GM11168 (cell line): ENCODE data around the gene OR2AJ1.

ENCODE experiments used
- in situ Hi-C: fragments of 300-500 bp; cut with MboI; formaldehyde crosslinking; loops from one replicate; pipeline ENCODE4 v1.12.0; 2022; ENCODE audit warnings: low sequenced_read_pairs; ENCODE audit not compliant: unreplicated experiment

Gene OR2AJ1

DNA sequence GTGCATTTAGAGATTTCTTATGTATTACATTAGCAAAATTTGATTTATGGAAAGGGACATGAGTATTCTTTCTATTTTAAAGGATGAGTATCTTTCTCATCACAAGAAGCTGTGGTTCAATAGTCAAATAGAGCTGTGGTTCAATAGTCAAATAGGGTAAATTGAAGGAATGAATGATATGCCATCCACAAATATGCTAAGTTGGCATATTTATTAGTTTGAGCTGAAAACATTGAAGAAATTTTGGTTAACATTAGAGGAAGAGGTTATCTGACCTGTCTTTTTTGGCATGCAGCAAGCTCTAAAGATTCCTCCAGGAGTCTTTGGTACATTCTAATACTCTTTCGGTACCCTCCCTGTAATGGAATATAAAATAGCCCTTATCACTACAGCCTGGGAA, 28.7 kb downstream of the OR2AJ1 start:
- in situ Hi-C loops = no loop called here

GRCh38 chr1:247961791-247962190, 37.1 kb downstream of the OR2AJ1 start:
- in situ Hi-C loops = no loop called here

DNA sequence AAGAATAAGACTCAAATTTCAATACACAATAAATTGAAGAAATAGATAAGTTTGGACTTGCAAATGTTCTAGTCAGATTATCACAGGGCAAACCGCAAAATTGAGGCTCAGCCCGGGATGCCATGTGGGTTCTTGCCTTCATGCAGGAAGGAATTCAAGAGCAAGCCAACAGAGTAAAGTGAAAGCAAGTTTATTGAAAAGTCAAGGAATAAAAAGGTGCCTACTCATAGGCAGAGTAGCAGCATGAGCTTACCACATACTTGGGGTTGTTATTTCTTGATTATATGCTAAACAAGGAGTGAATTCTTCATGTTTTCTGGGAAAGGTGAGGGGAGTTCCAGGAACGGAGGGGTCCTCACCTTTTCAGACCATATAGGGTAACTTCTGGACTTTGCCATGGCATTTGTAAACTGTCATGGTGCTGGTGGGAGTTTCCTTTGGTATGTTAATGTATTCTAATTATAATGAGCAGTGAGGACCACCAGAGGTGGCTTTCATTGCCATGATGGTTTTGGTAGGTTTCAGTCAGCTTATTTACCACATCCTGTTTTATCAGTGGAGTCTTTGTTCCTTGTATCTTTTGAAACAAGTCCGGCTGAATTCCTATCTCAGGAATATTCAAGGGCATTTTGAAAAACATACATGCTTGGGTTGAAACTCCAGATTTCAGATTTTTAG, 38.4 kb downstream of the OR2AJ1 start:
- in situ Hi-C loops = no loop called here

DNA sequence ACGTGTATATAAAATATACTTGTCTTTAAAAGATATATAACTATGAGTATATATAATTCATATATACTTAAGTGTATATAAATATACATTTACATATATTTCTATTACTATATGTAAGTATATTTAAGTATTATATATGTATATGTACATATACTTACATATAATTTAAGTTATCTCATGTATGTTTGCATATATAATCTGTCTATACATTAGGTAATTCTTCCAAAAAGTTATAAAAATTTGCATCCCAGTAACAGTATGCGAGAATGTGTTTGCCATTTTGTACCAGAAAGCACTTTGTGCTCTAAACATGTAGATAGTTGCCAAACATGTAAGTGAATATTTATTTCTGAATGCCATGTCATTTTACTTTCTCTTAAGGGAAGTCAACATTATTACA, 40.2 kb downstream of the OR2AJ1 start, which contains the start of gene OR2AK2:
TSS of gene OR2AK2 (plus strand) at position 301 of the 400 bp plus-strand sequence. CDS start 144 bp downstream, outside the sequence.
- in situ Hi-C loops = no loop called here

DNA sequence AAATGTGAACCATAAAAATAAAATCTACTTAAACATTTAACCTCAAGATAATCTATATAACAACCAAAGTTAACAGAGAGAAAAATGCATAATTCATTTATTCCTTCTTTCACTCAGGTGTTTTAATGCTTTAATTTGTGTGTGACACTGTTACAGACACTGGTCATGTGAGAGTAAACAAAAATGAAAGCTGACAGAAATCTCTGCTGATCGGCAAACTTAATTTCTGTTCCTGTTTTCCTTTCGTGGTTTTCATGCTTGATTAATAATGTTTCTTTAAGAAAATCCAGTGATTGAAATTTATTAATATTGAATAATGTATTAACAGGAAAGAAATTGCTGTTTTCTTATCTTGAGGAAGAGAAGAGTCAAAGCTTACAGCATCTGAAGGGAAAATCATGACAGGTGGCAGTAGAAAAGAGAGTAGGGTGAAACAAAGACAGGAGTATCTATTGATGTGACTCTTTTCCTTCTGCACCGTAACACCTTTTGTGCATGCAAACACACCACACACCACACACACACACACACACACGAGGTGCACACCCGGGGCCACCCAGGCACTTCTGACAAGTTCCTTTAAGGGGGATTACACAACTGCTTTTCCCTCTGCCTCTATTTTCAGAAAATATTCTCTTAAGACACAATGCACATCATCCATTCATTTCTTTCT, 42.0 kb downstream of the OR2AJ1 start:
- in situ Hi-C loops = no loop called here
